HCT116 (cell line): ENCODE data around the gene ABI1. TPM values are rescaled to one million over a fixed set of nuclear protein-coding genes. Genes with fewer than 3 reads are reported as not detected.

Experiments
- ATAC-seq: fragments of 200-7000 bp; cut with Tn5 transposase; 2 replicates; pipeline ENCODE4 v1.9.1; 2020; ENCODE audit warnings: mild to moderate bottlenecking, moderate library complexity
- BruUV-seq: library from RNA; stranded (reverse); fragments of 400-500 nt; replicated peaks from 2 replicates; lab custom pipeline; 2021; lab: Mats Ljungman, UMichigan
- CTCF ChIA-PET: fragments of 300-600 bp; sonication (Branson Sonifier 250); formaldehyde crosslinking; loops from one replicate; lab custom pipeline; 2021; ENCODE audit warnings: antibody characterized with exemption; lab: Charles Lee
- POLR2A ChIA-PET: fragments of 300-600, 350-600 bp; sonication (Branson Sonifier 250); formaldehyde crosslinking; loops from one replicate; lab custom pipeline; 2021; ENCODE audit warnings: antibody characterized with exemption; lab: Charles Lee
- RAD21 ChIA-PET, 2 experiments: fragments of 300-600 bp; sonication (Branson Sonifier 250); formaldehyde crosslinking; loops; one replicate each; lab custom pipeline; 2023; ENCODE audit warnings: low total read pairs in 2 of 2; ENCODE audit not compliant: uncharacterized antibody in 2 of 2, unreplicated experiment in 2 of 2, low non-redundant PET in 1 of 2; lab: Charles Lee
- DNase-seq: peaks from one replicate; pipeline ENCODE4 v3.0.0-alpha.2; 2010; ENCODE audit warnings: low read depth, low spot score
- H2AFZ ChIP-seq: fragments of 200-600 bp; shearing (Covaris generic), sonication (generic); 2 replicates; pipeline ENCODE4 v1.6.1; 2017; ENCODE audit warnings: low read depth, mixed run types, mixed read lengths, antibody characterized with exemption, low read length; ENCODE audit not compliant: poor library complexity, severe bottlenecking
- H3K27ac ChIP-seq: 2 replicates; pipeline ENCODE4 v1.5.1; 2012; ENCODE audit warnings: low read depth, low read length
- H3K27me3 ChIP-seq: fragments of 200-600 bp; sonication (generic); 2 replicates; pipeline ENCODE4 v1.6.1; 2016; ENCODE audit warnings: mixed run types, low read length, mixed read lengths; ENCODE audit not compliant: insufficient read depth
- H3K36me3 ChIP-seq, 2 experiments: fragments of 200-500 bp in 1 of 2; fragments of 200-600 bp in 1 of 2; sonication (Bioruptor generic) in 1 of 2; sonication (generic) in 1 of 2; 2 replicates each; pipeline versions ENCODE4 v1.5.1 to v1.6.1; 2014 to 2016; ENCODE audit warnings: low read length in 2 of 2, inconsistent platforms in 1 of 2, mixed read lengths in 1 of 2, mixed run types in 1 of 2; ENCODE audit not compliant: insufficient read depth in 2 of 2, control insufficient read depth in 1 of 2
- H3K4me1 ChIP-seq, 2 experiments: fragments of 200-600 bp in 1 of 2; sonication (generic) in 1 of 2; 2 replicates each; pipeline versions ENCODE4 v1.5.1 to v1.6.1; 2012 to 2017; ENCODE audit warnings: low read length in 2 of 2, inconsistent platforms in 1 of 2, mild to moderate bottlenecking in 1 of 2, mixed read lengths in 1 of 2, mixed run types in 1 of 2, moderate library complexity in 1 of 2; ENCODE audit not compliant: insufficient read depth in 2 of 2, control insufficient read depth in 1 of 2
- H3K4me2 ChIP-seq: fragments of 200-600 bp; sonication (generic); 2 replicates; pipeline ENCODE4 v1.6.1; 2017; ENCODE audit warnings: mixed run types, low read length, mixed read lengths
- H3K4me3 ChIP-seq, 2 experiments: fragments of 200-600 bp in 1 of 2; sonication (generic) in 1 of 2; replicated peaks in 1 of 2; 2 replicates each; pipeline ENCODE4 v1.5.1; 2011 to 2016; ENCODE audit warnings: low read length in 2 of 2, control low read depth in 1 of 2, low read depth in 1 of 2, mild to moderate bottlenecking in 1 of 2, mixed read lengths in 1 of 2, mixed run types in 1 of 2
- H3K79me2 ChIP-seq: fragments of 200-600 bp; sonication (generic); 2 replicates; pipeline ENCODE4 v1.6.1; 2017; ENCODE audit warnings: mild to moderate bottlenecking, mixed run types, low read length, moderate library complexity, mixed read lengths; ENCODE audit not compliant: insufficient read depth
- H3K9ac ChIP-seq: fragments of 200-600 bp; sonication (generic); 2 replicates; pipeline ENCODE4 v1.6.1; 2016; ENCODE audit warnings: low read length, mixed read lengths
- H3K9me2 ChIP-seq: fragments of 200-600 bp; sonication (generic), shearing (Covaris generic); 2 replicates; pipeline ENCODE4 v1.6.1; 2017; ENCODE audit warnings: mixed run types, mild to moderate bottlenecking, moderate library complexity; ENCODE audit not compliant: insufficient read depth
- H3K9me3 ChIP-seq, 2 experiments: fragments of 200-500 bp in 1 of 2; fragments of 200-600 bp in 1 of 2; sonication (Bioruptor generic) in 1 of 2; sonication (generic) in 1 of 2; 2 replicates each; pipeline ENCODE4 v1.6.1; 2014 to 2017; ENCODE audit warnings: low read length in 2 of 2, mixed read lengths in 2 of 2, inconsistent platforms in 1 of 2, low read depth in 1 of 2, mild to moderate bottlenecking in 1 of 2, mixed run types in 1 of 2, moderate library complexity in 1 of 2; ENCODE audit not compliant: control insufficient read depth in 1 of 2, insufficient read depth in 1 of 2
- H4K20me1 ChIP-seq: fragments of 200-600 bp; sonication (generic), shearing (Covaris generic); 2 replicates; pipeline ENCODE4 v1.6.1; 2017; ENCODE audit warnings: mixed run types, mild to moderate bottlenecking, moderate library complexity; ENCODE audit not compliant: insufficient read depth
- CBX3 ChIP-seq: IDR thresholded peaks from 2 replicates; pipeline ENCODE4 v1.6.1; 2012; ENCODE audit warnings: low read depth
- ELF1 ChIP-seq: IDR thresholded peaks from 2 replicates; pipeline ENCODE4 v1.6.1; 2012; ENCODE audit warnings: low read depth, borderline replicate concordance
- EZH2 ChIP-seq: fragments of 200-600 bp; sonication (generic); IDR thresholded peaks from 2 replicates; pipeline ENCODE4 v1.6.1; 2017; ENCODE audit warnings: antibody characterized with exemption, mixed run types
- EZH2phosphoT487 ChIP-seq: fragments of 200-600 bp; IDR thresholded peaks from 2 replicates; pipeline ENCODE4 v1.6.1; 2018; ENCODE audit warnings: antibody characterized with exemption, borderline replicate concordance
- FOSL1 ChIP-seq: IDR thresholded peaks from 2 replicates; pipeline ENCODE4 v1.6.1; 2012; ENCODE audit warnings: low read depth
- JUND ChIP-seq: IDR thresholded peaks from 2 replicates; pipeline ENCODE4 v1.6.1; 2012
- POLR2A ChIP-seq: IDR thresholded peaks from 2 replicates; pipeline ENCODE4 v1.7.0; 2011; ENCODE audit warnings: borderline replicate concordance; ENCODE audit not compliant: insufficient read depth, insufficient read length; ENCODE audit errors: extremely low read depth
- YY1 ChIP-seq: IDR thresholded peaks from 2 replicates; pipeline ENCODE4 v1.6.1; 2011; ENCODE audit warnings: low read length, low read depth, moderate library complexity, mild to moderate bottlenecking; ENCODE audit not compliant: insufficient replicate concordance; ENCODE audit errors: extremely low read depth
- ZFX ChIP-seq: fragments of 450-650 bp; IDR thresholded peaks from 2 replicates; pipeline ENCODE4 v1.6.1; 2017
- ZNF274 ChIP-seq: fragments of 200-500 bp; sonication (Bioruptor generic); IDR thresholded peaks from 2 replicates; pipeline ENCODE4 v1.6.1; 2014; ENCODE audit warnings: mild to moderate bottlenecking, low read depth, low read length, inconsistent platforms
- intact Hi-C: fragments of 100-400 bp; cut with micrococcal nuclease; formaldehyde crosslinking; loops from 2 replicates; pipeline ENCODE4 v1.10.0; 2022
- total RNA-seq: library from RNA; stranded (reverse); gene quantifications from one replicate; pipeline ENCODE4 v1.2.1, GENCODE V29; 2021; ENCODE audit not compliant: unreplicated experiment
- TF ChIP-seq, protein P1 (sequence below): IDR thresholded peaks from 2 replicates; pipeline ENCODE4 v1.6.1; 2012; ENCODE audit warnings: low read depth
- TF ChIP-seq, protein P2 (sequence below), 3 experiments: fragments of 200-600 bp in 1 of 3; sonication (generic) in 1 of 3; IDR thresholded peaks in 2 of 3; conservative IDR thresholded peaks in 1 of 3; 2 replicates each; pipeline ENCODE4 v1.5.1; 2012 to 2017; ENCODE audit warnings: low read depth in 2 of 3, low read length in 2 of 3, antibody characterized with exemption in 1 of 3, borderline replicate concordance in 1 of 3, control low read depth in 1 of 3, mild to moderate bottlenecking in 1 of 3, mixed read lengths in 1 of 3, mixed run types in 1 of 3, moderate library complexity in 1 of 3; ENCODE audit not compliant: insufficient read depth in 1 of 3
- TF ChIP-seq, protein P3 (sequence below): IDR thresholded peaks from 2 replicates; pipeline ENCODE4 v1.6.1; 2012

The ABI1 gene
- total RNA-seq, 1 experiment from 2014 or later: 34.8 TPM

DNA sequence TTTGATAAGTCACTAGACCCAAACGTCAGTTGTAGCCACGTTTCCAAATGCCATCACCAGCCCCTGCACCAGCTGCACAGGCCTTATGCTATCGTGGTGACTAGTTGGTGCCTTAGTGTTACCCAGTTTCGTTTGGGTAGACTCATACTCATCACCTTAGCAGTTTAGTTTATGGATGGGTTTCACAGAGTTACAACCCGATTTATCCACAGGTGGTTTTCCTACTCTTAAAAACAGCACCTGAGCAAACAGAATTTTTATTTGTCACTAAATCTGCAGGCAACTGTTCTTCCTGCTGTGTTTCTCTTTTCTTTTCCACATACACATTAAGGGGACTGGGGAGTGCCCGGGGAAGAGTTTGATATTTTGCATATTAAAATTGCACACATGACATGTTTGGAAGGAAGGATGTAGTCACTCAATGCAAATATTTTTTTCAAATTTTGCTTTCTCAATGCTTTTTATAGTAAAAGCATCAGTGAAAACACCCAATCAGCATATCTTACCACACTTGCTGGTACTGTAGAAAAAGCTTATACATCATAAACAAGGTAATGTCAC, 121.6 kb downstream of the ABI1 start:
- no peak for TF ChIP-seq YY1
- TF ChIP-seq, all 23 proteins: peak for 0
- RAD21 ChIA-PET: no interaction called here
- BruUV-seq: no TSS peak

DNA sequence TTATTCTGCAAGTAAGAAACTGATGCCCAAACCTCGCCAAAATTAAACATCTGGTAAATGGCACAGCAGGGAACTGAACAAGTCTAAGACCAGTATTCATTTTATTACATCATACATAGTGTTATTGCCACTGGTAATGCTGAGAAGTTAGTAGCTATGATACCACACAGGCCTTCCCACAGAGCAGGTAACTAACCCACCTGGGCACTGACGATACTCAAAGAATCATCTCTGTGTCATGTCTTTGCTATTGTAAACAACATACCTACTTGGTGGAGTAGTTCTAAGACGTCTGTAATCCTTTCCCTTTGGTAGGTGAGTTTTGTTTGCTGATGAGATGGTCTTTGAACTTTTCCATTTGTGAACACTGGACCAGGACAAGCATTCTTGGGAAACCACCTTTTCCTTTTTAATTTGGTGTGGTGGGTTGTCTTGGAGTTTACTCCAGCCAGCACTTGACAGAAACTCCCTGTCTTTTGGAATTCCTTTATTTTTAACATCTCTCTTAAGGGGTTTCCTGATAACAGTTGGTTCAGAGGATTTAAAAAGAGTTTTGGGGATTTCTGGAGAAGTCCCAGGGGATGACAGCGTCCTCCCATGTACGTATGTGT, 122.4 kb downstream of the ABI1 start:
- CTCF ChIA-PET: no interaction called here
- no peak for ATAC-seq
- TF ChIP-seq CBX3: no peak
- TF ChIP-seq EZH2: no peak
- no peak for TF ChIP-seq ELF1
- TF ChIP-seq FOSL1: no peak
- no peak for TF ChIP-seq EZH2phosphoT487
- TF ChIP-seq, protein P1, sequence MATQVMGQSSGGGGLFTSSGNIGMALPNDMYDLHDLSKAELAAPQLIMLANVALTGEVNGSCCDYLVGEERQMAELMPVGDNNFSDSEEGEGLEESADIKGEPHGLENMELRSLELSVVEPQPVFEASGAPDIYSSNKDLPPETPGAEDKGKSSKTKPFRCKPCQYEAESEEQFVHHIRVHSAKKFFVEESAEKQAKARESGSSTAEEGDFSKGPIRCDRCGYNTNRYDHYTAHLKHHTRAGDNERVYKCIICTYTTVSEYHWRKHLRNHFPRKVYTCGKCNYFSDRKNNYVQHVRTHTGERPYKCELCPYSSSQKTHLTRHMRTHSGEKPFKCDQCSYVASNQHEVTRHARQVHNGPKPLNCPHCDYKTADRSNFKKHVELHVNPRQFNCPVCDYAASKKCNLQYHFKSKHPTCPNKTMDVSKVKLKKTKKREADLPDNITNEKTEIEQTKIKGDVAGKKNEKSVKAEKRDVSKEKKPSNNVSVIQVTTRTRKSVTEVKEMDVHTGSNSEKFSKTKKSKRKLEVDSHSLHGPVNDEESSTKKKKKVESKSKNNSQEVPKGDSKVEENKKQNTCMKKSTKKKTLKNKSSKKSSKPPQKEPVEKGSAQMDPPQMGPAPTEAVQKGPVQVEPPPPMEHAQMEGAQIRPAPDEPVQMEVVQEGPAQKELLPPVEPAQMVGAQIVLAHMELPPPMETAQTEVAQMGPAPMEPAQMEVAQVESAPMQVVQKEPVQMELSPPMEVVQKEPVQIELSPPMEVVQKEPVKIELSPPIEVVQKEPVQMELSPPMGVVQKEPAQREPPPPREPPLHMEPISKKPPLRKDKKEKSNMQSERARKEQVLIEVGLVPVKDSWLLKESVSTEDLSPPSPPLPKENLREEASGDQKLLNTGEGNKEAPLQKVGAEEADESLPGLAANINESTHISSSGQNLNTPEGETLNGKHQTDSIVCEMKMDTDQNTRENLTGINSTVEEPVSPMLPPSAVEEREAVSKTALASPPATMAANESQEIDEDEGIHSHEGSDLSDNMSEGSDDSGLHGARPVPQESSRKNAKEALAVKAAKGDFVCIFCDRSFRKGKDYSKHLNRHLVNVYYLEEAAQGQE: no peak
- no peak for TF ChIP-seq JUND
- TF ChIP-seq, protein P2, sequence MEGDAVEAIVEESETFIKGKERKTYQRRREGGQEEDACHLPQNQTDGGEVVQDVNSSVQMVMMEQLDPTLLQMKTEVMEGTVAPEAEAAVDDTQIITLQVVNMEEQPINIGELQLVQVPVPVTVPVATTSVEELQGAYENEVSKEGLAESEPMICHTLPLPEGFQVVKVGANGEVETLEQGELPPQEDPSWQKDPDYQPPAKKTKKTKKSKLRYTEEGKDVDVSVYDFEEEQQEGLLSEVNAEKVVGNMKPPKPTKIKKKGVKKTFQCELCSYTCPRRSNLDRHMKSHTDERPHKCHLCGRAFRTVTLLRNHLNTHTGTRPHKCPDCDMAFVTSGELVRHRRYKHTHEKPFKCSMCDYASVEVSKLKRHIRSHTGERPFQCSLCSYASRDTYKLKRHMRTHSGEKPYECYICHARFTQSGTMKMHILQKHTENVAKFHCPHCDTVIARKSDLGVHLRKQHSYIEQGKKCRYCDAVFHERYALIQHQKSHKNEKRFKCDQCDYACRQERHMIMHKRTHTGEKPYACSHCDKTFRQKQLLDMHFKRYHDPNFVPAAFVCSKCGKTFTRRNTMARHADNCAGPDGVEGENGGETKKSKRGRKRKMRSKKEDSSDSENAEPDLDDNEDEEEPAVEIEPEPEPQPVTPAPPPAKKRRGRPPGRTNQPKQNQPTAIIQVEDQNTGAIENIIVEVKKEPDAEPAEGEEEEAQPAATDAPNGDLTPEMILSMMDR (IDR thresholded peaks at IDR 0.05 in 2 of 3, conservative IDR thresholded peaks at IDR 0.05 in 1 of 3; ENCODE audit: borderline replicate concordance in 1 of 3, insufficient read depth in 1 of 3, low read depth in 2 of 3, low read length in 2 of 3): no peak
- TF ChIP-seq, protein P3, sequence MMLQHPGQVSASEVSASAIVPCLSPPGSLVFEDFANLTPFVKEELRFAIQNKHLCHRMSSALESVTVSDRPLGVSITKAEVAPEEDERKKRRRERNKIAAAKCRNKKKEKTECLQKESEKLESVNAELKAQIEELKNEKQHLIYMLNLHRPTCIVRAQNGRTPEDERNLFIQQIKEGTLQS: no peak
- TF ChIP-seq ZFX: no peak
- no peak for TF ChIP-seq POLR2A
- no peak for TF ChIP-seq ZNF274

More for the DNA sequence above, 121.6 kb downstream of the ABI1 start:
- no peaks in the 10 kb centered on the region for H3K9me3 ChIP-seq
- no peaks in the 10 kb centered on the region for H4K20me1 ChIP-seq
- intact Hi-C loops: no loop called here
- H2AFZ ChIP-seq: no peak overlapping the region
- no peaks in the 10 kb centered on the region for H3K9me2 ChIP-seq
- DNase-seq (no peak), ATAC-seq (no peak)
- no peak overlapping the region for H3K9ac ChIP-seq
- H3K79me2 ChIP-seq: 0 out of 2 replicates have a peak, but pooled peaks cover 4% of the 10 kb centered on the region
- H3K4me3 ChIP-seq: no peak overlapping the region
- peaks cover 47 to 74% of the 10 kb centered on the region in 2 experiments; a peak in 3 of 4 replicates for H3K36me3 ChIP-seq
- H3K27ac ChIP-seq: no peak overlapping the region
- CTCF ChIA-PET: no interaction called here
- POLR2A ChIA-PET: no interaction called here
- no peak overlapping the region for H3K4me2 ChIP-seq
- H3K4me1 ChIP-seq: no peaks in the 10 kb centered on the region
- H3K27me3 ChIP-seq: no peaks in the 10 kb centered on the region

More for the DNA sequence above, 122.4 kb downstream of the ABI1 start:
- Histone ChIP-seq H3K4me3 (no peak overlapping the region), H3K9me2 (no peaks in the 10 kb centered on the region), H3K79me2 (no peaks in the 10 kb centered on the region), H4K20me1 (no peaks in the 10 kb centered on the region), H3K4me1 (no peaks in the 10 kb centered on the region), H3K9me3 (no peaks in the 10 kb centered on the region), H3K4me2 (no peak overlapping the region), H3K9ac (no peak overlapping the region), H2AFZ (no peak overlapping the region), H3K36me3 (peaks cover 42 to 74% of the 10 kb centered on the region in 2 experiments; a peak in 3 of 4 replicates), H3K27me3 (no peaks in the 10 kb centered on the region), H3K27ac (no peak overlapping the region)
- no peak for DNase-seq
- ChIA-PET POLR2A (no interaction called here), RAD21 (no interaction called here)
- BruUV-seq: no TSS peak
- intact Hi-C loops: no loop called here
